ENCODE measurements around the gene E4F1. TPM values are rescaled to one million over a fixed set of nuclear protein-coding genes. Genes with fewer than 3 reads are reported as not detected.
A peak's percentile ranks its signal among the peaks of the same experiment; 100 is the strongest.

E4F1 gene, protein sequence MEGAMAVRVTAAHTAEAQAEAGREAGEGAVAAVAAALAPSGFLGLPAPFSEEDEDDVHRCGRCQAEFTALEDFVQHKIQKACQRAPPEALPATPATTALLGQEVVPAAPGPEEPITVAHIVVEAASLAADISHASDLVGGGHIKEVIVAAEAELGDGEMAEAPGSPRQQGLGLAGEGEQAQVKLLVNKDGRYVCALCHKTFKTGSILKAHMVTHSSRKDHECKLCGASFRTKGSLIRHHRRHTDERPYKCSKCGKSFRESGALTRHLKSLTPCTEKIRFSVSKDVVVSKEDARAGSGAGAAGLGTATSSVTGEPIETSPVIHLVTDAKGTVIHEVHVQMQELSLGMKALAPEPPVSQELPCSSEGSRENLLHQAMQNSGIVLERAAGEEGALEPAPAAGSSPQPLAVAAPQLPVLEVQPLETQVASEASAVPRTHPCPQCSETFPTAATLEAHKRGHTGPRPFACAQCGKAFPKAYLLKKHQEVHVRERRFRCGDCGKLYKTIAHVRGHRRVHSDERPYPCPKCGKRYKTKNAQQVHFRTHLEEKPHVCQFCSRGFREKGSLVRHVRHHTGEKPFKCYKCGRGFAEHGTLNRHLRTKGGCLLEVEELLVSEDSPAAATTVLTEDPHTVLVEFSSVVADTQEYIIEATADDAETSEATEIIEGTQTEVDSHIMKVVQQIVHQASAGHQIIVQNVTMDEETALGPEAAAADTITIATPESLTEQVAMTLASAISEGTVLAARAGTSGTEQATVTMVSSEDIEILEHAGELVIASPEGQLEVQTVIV
- 14.8 and 36.9 TPM in 2 replicates for total RNA-seq (2014; rRNA removed; shearing (Covaris generic); ENCODE audit: low replicate concordance)

DNA sequence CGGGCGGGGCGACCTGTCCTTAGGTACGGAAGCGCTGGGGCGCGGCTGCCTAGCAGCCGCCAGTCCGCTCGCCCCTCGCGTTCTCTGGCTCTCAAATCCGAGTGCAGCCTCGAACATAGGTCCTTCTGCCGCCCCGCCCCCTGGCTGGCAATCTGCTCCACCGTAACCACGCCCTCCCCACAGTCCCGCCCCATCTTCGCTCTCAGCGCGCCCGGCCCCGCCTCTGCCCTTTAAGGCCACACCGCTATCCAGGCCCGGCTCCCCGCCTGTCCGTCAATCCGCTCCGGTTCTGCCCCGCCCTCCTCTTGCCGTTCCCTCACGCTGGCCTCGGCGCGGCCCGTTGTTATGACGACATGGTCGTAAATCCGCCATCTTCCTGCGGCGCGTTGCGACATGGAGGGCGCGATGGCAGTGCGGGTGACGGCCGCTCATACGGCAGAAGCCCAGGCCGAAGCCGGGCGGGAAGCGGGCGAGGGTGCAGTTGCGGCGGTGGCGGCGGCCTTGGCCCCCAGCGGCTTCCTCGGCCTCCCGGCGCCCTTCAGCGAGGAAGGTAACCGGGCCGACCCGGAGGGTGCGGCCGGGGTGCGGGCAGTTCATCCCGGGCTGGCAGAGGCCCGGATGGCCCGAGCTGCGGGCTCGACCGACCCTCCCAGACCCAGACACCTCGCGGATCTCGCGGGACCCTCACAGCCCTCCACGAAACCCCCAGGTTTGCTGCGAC lies at the start of gene E4F1:
E4F1 (plus strand) TSS at position 371 of the 721 bp plus-strand sequence; CDS start at position 394, 23 bp downstream.
- Histone ChIP-seq H3K4me2 (ENCODE audit: low read depth, low read length, poor library complexity, severe bottlenecking) (peak within 1 kb of the TSS; percentile 93), H3K9me3 (ENCODE audit: low read length) (no peaks in the 10 kb centered on the region), H3K79me2 (ENCODE audit: low read length) (peaks cover 46% of the 10 kb centered on the region), H4K20me1 (ENCODE audit: insufficient read depth, low read depth, low read length) (peaks cover 19% of the 10 kb centered on the region; the same call in 1 of the 2 replicates), H3K9ac (ENCODE audit: low read length) (peak within 1 kb of the TSS; percentile 96), H2AFZ (ENCODE audit: low read length) (no peak within 1 kb of the TSS), H3K27me3 (ENCODE audit: low read length) (no peaks in the 10 kb centered on the region), H3K36me3 (ENCODE audit: insufficient read depth, low read length) (no peaks in the 10 kb centered on the region), H3K4me1 (ENCODE audit: low read length) (peaks cover 9% of the 10 kb centered on the region), H3K9me2 (replicated peaks; ENCODE audit: insufficient read depth, low read length) (no peaks in the 10 kb centered on the region), H3K27ac (ENCODE audit: low read length) (peak within 1 kb of the TSS; percentile 79), H3K4me3 (ENCODE audit: low read length) (peak within 1 kb of the TSS; percentile 99)
- peak; percentile 100 for DNase-seq

DNA sequence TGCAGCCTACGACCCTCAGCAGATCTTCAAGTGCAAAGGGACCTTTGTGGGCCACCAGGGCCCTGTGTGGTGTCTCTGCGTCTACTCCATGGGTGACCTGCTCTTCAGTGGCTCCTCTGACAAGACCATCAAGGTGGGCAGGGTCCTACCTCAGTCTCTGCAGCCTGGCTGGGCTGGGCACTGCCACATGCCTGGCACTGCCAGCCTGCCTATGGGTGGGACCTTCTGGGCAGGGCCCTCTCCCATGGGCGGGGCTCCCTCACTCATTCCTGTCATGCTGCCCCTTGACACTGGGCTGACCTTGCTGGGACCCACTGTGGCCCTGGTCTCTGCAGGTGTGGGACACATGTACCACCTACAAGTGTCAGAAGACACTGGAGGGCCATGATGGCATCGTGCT lies 49.5 kb upstream of the E4F1 start:
- Histone ChIP-seq H3K9ac (ENCODE audit: low read length) (no peak overlapping the region), H3K36me3 (ENCODE audit: insufficient read depth, low read length) (peaks cover 19% of the 10 kb centered on the region), H2AFZ (ENCODE audit: low read length) (no peak overlapping the region), H3K4me3 (ENCODE audit: low read length) (no peak overlapping the region), H4K20me1 (ENCODE audit: insufficient read depth, low read depth, low read length) (no peaks in the 10 kb centered on the region), H3K4me2 (ENCODE audit: low read depth, low read length, poor library complexity, severe bottlenecking) (no peak overlapping the region), H3K4me1 (ENCODE audit: low read length) (no peaks in the 10 kb centered on the region), H3K79me2 (ENCODE audit: low read length) (no peaks in the 10 kb centered on the region), H3K9me3 (ENCODE audit: low read length) (no peaks in the 10 kb centered on the region), H3K27me3 (ENCODE audit: low read length) (no peaks in the 10 kb centered on the region), H3K9me2 (replicated peaks; ENCODE audit: insufficient read depth, low read length) (no peaks in the 10 kb centered on the region), H3K27ac (ENCODE audit: low read length) (no peak overlapping the region)
- no peak for DNase-seq

DNA sequence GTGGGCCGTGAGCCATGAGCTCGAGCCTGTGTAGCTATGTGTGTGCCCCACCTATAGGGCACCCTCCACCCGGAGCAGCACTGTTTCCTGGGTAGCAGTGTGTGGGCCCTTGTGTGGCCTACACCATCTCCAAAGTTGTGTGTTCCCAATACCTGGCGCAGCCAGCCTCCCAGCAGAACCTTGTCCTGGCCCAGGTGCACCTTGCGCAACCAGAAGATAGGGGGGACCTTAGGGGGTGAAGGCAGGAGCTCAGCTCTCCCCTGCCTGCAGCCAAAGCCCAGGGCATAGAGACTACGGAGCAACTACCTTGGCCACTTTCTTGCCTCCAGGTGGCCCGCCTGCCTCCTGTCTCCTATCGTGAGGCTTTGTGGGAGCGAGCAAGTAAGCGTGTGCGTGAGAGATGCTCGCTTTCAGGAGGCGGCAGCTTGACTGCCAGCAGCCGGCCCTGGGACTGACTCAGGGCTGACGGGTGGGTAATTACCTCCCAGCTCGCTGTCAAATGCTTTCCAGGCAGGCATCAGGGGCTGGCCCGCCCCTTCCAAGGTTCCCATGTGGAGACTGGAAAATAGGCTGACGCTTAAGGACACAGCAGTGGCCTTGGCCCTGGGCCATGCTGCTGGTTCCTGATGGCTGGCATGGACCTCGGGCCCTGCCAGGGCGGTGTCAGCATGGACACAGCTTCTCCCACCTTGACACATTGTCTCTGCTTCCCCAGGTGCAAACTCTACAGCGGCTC lies 48.8 kb upstream of the E4F1 start:
- Histone ChIP-seq H3K9ac (ENCODE audit: low read length) (no peak overlapping the region), H2AFZ (ENCODE audit: low read length) (no peak overlapping the region), H3K4me1 (ENCODE audit: low read length) (no peaks in the 10 kb centered on the region), H3K36me3 (ENCODE audit: insufficient read depth, low read length) (peaks cover 19% of the 10 kb centered on the region), H4K20me1 (ENCODE audit: insufficient read depth, low read depth, low read length) (no peaks in the 10 kb centered on the region), H3K9me3 (ENCODE audit: low read length) (no peaks in the 10 kb centered on the region), H3K4me2 (ENCODE audit: low read depth, low read length, poor library complexity, severe bottlenecking) (no peak overlapping the region), H3K4me3 (ENCODE audit: low read length) (no peak overlapping the region), H3K27ac (ENCODE audit: low read length) (no peak overlapping the region), H3K9me2 (replicated peaks; ENCODE audit: insufficient read depth, low read length) (no peaks in the 10 kb centered on the region), H3K27me3 (ENCODE audit: low read length) (no peaks in the 10 kb centered on the region), H3K79me2 (ENCODE audit: low read length) (no peaks in the 10 kb centered on the region)
- DNase-seq: no peak

DNA sequence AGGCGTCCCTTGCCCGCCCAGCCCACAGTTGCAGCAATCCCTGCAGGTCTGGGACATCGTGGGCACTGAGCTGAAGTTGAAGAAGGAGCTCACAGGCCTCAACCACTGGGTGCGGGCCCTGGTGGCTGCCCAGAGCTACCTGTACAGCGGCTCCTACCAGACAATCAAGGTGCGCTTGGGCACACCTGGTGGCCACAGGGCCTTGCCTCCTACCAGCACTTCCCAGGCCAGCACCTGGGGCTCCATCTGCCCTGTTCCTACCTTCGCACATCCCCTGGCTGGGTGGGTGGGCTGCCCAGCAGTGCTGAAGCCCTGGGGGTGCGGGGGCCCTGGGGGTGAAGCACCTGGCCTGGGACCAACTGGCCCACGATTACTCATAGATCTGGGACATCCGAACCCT lies 47.9 kb upstream of the E4F1 start:
- Histone ChIP-seq H4K20me1 (ENCODE audit: insufficient read depth, low read depth, low read length) (no peaks in the 10 kb centered on the region), H3K36me3 (ENCODE audit: insufficient read depth, low read length) (peaks cover 19% of the 10 kb centered on the region), H3K27ac (ENCODE audit: low read length) (no peak overlapping the region), H3K9me2 (replicated peaks; ENCODE audit: insufficient read depth, low read length) (no peaks in the 10 kb centered on the region), H3K9me3 (ENCODE audit: low read length) (no peaks in the 10 kb centered on the region), H3K9ac (ENCODE audit: low read length) (no peak overlapping the region), H3K27me3 (ENCODE audit: low read length) (no peaks in the 10 kb centered on the region), H3K4me3 (ENCODE audit: low read length) (no peak overlapping the region), H3K79me2 (ENCODE audit: low read length) (no peaks in the 10 kb centered on the region), H2AFZ (ENCODE audit: low read length) (no peak overlapping the region), H3K4me2 (ENCODE audit: low read depth, low read length, poor library complexity, severe bottlenecking) (no peak overlapping the region), H3K4me1 (ENCODE audit: low read length) (no peaks in the 10 kb centered on the region)
- no peak for DNase-seq

DNA sequence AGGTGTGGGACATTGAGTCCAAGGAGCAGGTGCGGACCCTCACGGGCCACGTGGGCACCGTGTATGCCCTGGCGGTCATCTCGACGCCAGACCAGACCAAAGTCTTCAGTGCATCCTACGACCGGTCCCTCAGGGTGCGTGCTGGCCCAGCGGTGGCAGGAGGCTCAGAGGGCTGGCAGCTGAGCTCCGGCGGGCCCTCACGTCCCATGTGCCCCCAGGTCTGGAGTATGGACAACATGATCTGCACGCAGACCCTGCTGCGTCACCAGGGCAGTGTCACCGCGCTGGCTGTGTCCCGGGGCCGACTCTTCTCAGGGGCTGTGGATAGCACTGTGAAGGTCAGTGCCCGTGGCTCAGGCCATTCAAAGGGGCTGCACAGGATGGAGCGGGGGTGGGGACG lies 47.3 kb upstream of the E4F1 start:
- Histone ChIP-seq H3K9me3 (ENCODE audit: low read length) (no peaks in the 10 kb centered on the region), H4K20me1 (ENCODE audit: insufficient read depth, low read depth, low read length) (no peaks in the 10 kb centered on the region), H3K4me1 (ENCODE audit: low read length) (no peaks in the 10 kb centered on the region), H3K27me3 (ENCODE audit: low read length) (no peaks in the 10 kb centered on the region), H3K36me3 (ENCODE audit: insufficient read depth, low read length) (peaks cover 19% of the 10 kb centered on the region), H3K79me2 (ENCODE audit: low read length) (no peaks in the 10 kb centered on the region), H3K9ac (ENCODE audit: low read length) (no peak overlapping the region), H3K4me2 (ENCODE audit: low read depth, low read length, poor library complexity, severe bottlenecking) (no peak overlapping the region), H3K4me3 (ENCODE audit: low read length) (no peak overlapping the region), H3K9me2 (replicated peaks; ENCODE audit: insufficient read depth, low read length) (no peaks in the 10 kb centered on the region), H3K27ac (ENCODE audit: low read length) (no peak overlapping the region), H2AFZ (ENCODE audit: low read length) (no peak overlapping the region)
- no peak for DNase-seq

DNA sequence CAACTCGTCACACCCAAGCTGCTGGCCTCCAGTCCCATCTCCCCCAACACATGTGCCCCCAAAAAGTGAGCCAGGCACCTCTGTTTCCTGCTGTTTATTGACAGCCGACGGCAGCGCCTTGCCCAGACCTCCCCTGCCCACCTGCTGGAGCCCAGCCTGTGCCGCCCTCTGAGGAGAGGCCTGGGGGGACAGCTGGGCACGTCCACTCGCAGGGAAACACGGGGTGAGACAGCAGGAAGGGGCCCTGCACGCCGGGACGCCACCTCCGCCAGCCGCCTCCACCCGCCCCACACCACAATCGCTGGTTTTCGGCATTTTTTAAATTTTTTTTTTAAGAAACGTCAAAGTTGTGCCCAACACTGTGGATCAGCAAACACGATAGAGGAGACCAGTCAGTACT lies 46.3 kb upstream of the E4F1 start:
- H2AFZ ChIP-seq (ENCODE audit: low read length): no peak overlapping the region
- H3K4me1 ChIP-seq (ENCODE audit: low read length): no peaks in the 10 kb centered on the region
- peaks cover 19% of the 10 kb centered on the region for H3K36me3 ChIP-seq (ENCODE audit: insufficient read depth, low read length)
- no peaks in the 10 kb centered on the region for H3K9me2 ChIP-seq (replicated peaks; ENCODE audit: insufficient read depth, low read length)
- no peaks in the 10 kb centered on the region for H3K27me3 ChIP-seq (ENCODE audit: low read length)
- no peaks in the 10 kb centered on the region for H3K79me2 ChIP-seq (ENCODE audit: low read length)
- H4K20me1 ChIP-seq (ENCODE audit: insufficient read depth, low read depth, low read length): no peaks in the 10 kb centered on the region
- no peak overlapping the region for H3K4me2 ChIP-seq (ENCODE audit: low read depth, low read length, poor library complexity, severe bottlenecking)
- no peak overlapping the region for H3K9ac ChIP-seq (ENCODE audit: low read length)
- H3K4me3 ChIP-seq (ENCODE audit: low read length): no peak overlapping the region
- no peak for DNase-seq
- H3K27ac ChIP-seq (ENCODE audit: low read length): no peak overlapping the region
- no peaks in the 10 kb centered on the region for H3K9me3 ChIP-seq (ENCODE audit: low read length)

DNA sequence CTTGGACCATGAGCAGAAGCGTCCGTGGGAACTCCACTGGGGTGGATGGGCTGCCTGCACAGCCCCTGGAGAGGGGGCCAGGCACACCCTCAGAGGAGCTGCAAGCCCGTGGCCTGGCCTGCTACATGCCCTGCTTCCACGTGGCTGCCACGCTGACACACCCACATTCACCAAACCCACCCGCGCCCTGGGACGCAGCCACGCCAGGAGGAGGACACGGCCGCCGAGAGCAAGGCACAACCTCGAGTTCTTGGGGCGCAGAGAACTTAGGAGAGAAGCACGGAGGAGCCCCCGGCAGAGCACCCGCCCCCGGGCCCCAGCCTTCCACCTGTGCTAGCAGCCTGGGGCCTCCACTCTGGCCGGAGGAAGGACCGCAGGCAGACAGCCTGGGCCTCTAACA lies 45.8 kb upstream of the E4F1 start:
- no peaks in the 10 kb centered on the region for H3K79me2 ChIP-seq (ENCODE audit: low read length)
- no peak overlapping the region for H3K4me3 ChIP-seq (ENCODE audit: low read length)
- H3K9me3 ChIP-seq (ENCODE audit: low read length): no peaks in the 10 kb centered on the region
- H2AFZ ChIP-seq (ENCODE audit: low read length): no peak overlapping the region
- H3K27me3 ChIP-seq (ENCODE audit: low read length): no peaks in the 10 kb centered on the region
- no peak for DNase-seq
- no peak overlapping the region for H3K27ac ChIP-seq (ENCODE audit: low read length)
- H3K9me2 ChIP-seq (replicated peaks; ENCODE audit: insufficient read depth, low read length): no peaks in the 10 kb centered on the region
- H3K9ac ChIP-seq (ENCODE audit: low read length): no peak overlapping the region
- no peaks in the 10 kb centered on the region for H3K4me1 ChIP-seq (ENCODE audit: low read length)
- no peaks in the 10 kb centered on the region for H4K20me1 ChIP-seq (ENCODE audit: insufficient read depth, low read depth, low read length)
- H3K36me3 ChIP-seq (ENCODE audit: insufficient read depth, low read length): peaks cover 19% of the 10 kb centered on the region
- H3K4me2 ChIP-seq (ENCODE audit: low read depth, low read length, poor library complexity, severe bottlenecking): no peak overlapping the region
